DMS53 (cell line): ENCODE measurements around the gene SPSB4.
"Not testable (repeated sequence)": the region's sequence is repeated elsewhere in the genome, so short reads cannot be mapped to it uniquely, and the experiment has no call there.

Experiments used
- DNase-seq: peaks from one replicate; lab custom pipeline; 2025; lab: John Stamatoyannopoulos, UW

The SPSB4 gene

GRCh38 chr3:141095546-141095937 lies 44.4 kb downstream of the SPSB4 start:
- no peak for DNase-seq

GRCh38 chr3:141096164-141096563 lies 45.0 kb downstream of the SPSB4 start:
- DNase-seq = no peak

- no peak for DNase-seq
Measured at GRCh38 chr3:141096981-141097380, 45.8 kb downstream of the SPSB4 start.

GRCh38 chr3:141100112-141100511 lies 49.0 kb downstream of the SPSB4 start:
- DNase-seq = no peak

DNA sequence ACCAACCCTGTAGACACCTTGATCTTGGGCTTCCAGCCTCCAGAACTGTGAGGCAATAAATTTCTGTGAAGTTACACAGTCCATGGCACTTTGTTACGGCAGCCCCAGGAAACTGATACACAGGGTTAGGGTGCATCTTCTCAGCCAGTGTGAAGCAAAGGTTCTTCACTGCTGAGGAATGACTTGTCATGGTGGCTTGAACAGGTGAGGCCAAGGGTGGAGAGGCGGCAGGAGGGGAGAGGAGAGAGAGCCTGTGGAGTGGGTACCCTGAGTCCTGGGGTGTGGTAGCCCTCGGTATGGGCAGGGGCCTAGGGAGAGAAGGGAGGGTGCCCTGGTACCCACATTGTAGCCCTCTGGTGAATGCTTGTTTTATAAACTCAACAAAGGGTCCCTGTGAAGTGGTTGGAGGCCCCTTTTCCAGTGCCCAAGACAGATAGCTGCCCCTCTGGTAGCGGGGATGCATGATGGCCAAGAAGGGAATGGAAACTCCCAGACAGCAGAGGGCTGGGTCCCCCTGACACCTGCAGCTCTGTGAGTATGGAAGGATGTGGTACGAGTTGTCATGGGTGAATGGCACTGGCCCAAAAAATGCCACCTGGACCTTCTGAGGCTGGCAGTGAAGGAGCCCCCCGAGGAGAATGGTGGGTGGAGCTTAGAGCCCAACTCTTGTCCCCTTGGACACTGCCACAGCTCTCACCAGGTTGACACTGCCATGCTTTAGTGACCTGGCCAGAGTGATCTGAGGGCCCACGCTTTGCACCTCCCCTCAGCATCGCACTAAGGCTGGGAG lies 49.6 kb downstream of the SPSB4 start:
- DNase-seq = no peak

DNA sequence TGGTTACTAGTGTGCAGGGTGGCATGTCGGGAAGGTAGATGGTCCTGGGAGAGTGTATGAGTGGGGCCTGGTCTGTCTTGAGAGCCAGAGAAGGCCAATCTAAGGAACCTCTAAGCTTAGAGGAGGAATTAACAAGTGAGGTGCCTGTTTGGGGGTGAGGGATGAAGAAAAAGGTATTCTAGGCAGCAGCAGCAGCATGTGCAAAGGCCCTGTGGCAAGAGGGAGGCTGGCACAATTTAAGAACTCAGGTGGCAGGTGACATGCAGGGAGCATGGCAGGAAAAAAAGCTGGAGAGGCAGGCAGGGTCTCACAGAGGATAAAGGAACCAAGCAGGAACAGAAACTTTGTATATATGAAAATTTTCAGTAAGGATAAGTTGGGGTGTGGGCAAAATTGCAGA lies 51.2 kb downstream of the SPSB4 start:
- no peak for DNase-seq

DNA sequence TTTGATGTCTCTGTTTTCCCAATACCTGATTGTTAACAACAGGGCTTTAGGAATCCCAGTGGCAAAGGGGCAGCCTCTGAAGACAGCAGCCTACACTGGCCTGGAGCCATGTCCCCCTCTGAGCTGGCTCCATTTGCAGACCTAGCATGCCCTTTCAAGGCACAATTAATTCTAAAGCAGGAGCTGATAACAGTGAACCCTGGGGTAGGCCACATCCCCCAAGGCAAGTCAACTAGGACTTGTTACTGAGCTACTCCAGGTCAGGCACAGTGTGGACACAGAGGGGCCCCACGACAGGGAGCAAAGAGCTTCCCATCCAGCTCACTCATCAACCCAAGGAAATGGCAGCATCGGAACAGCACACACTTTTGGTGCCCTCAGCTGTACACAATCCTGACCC lies 51.9 kb downstream of the SPSB4 start:
- DNase-seq = no peak

DNA sequence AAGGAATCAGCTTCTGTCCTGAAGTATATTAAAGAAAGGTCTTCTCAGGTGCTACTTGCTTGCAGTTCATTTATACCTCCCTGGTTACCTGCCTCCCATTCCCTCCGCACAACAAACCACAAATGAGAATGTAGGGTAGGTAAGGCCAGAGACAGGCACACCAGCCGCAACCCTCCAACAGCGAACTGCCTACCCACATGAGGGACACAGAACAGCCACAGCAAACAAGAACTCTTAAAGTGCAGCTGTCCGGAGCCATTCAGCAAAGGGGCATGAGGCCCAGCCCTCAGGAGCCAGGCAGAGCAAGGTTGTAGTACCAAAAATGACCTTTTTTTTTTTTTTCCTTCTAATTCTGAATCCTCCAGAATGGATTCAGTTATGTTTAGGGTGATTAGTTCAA lies 52.4 kb downstream of the SPSB4 start:
- no peak for DNase-seq

GRCh38 chr3:141104151-141104821 lies 53.1 kb downstream of the SPSB4 start:
- DNase-seq = no peak

DNA sequence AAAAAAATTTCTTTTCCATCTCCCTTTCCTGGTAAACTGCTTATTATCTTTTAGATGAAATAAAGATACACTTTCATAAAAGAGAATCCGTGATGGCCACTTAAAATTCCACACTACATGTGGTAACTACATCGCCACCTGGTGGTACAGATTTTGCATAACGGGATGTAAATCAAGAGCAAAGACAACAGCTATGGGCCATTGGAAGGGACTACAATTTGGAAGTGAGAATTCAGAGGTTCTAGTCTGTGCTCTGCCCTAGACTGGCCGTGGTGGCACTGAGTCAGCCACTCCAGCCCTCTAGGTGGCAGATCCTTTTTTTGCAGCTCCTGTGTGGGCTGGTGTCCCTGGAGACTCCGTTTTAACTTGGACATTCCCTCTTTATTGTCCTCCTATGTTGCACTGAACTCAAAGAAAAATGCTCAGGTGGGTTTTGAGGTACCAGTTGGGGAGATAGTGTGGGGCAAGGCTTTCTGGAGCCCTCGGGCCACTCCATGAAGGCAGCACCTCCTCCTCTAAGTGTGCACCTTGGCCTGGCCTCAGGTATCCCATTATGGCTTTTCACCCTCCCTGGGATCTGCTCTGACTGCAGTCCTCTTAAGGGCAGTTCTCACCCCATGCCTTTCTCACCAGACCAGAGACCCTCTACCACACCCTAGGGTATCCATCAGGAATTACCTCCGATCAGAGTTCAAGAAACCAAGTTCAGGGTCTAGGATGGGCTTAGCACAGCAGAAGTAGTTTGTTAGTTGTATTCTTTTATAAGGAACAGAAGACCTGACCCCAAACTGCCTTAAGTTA lies 54.9 kb downstream of the SPSB4 start:
- peak; percentile 86 for DNase-seq

DNA sequence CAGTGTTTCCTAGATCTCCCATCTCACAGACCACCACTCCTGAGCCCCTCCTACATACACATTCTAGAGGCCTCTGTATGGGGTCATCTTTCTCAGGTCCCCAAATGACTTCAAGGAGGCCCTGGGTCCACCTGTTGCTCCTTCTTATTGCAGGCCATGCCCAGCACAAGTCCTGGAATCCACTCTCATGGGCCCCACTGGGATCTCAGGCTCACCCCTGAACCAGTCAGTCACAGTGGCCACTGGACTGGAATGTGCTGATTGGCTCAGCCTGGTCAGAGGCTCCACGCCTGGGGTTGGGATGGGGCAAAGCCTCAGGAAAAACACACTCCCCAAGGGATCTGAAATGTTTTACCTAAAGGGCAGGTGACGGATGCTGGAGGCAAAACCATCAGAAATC lies 55.7 kb downstream of the SPSB4 start:
- no peak for DNase-seq

DNA sequence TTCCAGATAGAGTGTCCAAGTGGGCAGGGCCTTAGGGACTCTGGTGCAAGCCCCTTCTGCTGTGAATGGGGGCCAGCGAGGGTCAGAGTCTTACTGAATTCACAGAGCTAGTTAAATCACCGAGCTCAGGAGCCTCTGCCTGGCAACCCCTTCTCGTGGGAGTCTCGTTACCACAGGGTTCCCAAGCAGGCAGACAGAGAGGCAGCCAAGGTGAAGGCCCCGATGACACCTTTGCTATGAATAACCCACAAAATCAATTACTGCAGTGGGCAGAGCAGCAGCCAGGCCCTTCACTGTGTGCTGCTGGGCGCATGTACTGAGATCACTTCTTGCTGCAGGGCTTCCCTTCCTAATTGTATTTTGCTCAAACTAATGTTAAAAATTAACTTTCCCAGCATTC lies 56.9 kb downstream of the SPSB4 start:
- no peak for DNase-seq

DNA sequence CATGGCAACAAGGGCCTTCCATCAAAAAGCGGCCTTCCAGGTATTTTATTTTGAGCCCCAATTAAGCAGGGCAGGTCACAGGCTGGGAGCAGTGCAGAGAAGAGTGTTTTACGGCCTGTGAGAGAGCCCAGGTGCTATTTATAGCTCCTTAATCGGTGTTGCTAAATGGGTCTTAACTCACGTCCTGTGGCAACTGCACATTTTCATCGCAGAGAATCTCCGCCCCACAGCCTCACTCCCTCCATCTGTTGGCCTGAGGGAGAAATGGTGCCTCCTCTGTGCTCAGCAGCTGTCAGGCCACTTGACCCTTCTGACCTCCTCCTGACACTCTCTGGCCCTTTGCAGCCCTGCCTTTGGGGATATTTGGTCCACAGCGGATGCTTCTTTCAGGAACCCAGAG lies 58.6 kb downstream of the SPSB4 start:
- no peak for DNase-seq

- no peak for DNase-seq
Measured at GRCh38 chr3:141110322-141110721, 59.2 kb downstream of the SPSB4 start.

DNA sequence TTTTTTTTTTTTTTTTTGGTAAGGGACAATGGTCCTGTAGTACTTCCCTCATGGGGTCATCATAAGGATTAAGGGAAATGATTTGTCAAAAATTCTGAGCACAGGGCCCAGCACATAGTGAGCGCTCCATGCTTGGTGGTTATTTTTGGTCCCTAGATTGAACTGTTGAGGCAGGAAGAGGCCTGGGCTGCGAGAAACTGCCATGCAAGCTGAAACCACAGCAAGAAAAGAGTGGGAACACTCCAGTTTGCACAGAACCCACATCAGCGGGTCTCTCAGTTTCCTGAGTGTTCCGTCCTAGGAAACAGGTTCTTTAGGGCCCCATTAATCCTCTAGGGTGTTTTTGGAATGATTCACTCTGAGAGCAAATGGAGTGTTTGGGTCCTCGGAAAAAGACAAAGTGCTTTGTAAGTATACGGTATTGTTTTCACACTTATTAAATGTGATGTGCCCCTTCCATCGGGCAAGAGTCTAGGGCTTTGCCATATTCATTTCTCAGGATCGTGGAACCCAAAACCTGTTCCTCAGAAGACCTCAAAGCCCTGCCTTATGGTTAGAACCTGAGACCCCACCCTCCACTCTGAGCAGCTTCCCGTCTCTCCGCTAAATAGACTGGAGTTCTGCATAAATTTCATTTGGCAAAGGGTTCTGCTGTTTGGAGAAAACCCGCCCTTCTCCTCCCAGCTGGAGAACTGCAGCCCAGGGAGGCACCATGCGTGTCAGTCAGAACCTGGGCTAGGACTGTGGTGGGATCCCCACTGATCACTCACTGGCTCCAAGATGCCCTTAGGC lies 60.4 kb downstream of the SPSB4 start:
- no peak for DNase-seq

DNA sequence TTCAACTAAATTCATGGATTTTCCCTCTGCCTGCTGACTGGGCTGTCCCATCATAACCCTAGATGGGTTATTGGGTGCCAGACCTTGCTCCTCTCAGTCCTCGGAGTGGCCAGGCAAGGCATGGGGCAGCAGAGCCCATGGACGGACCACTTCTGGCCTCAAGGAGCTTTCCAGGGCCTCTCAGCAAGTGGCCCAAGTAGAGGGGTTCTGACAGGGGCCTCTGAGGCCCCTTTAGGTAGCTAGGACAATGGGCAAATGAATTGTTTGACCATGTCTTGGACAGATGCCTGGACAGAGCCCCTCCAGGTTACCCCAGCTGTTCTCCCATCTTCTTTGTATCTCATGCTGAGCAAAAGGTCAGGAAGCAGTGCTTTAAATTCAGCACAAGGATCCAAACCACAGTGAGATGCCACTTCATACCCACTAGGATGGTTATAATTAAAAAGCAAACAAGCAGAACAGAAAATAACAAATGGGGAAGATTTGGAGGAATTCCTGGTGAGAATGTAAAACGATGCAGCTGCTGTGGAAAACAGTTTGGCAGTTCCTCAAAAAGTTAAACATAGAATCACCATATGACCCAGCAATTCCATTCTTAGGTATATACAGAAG lies 61.6 kb downstream of the SPSB4 start:
- DNase-seq = no peak

DNA sequence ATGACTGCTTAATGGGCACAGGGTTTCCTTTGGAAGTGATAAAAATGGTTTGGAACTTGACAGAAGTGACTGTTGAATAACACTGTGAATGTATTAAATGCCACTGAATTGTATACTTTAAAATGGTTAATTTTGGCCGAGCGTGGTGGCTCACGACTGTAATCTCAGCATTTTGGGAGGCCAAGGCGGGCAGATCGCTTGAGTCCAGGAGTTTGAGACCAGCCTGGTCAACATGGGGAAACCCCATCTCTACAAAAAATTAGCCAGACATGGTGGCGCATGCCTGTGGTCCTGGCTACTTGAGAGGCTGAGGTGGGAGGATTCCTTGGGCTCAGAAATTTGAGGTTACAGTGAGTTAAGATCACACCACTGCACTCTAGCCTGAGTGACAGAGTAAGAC lies 62.5 kb downstream of the SPSB4 start:
- not testable (repeated sequence) for DNase-seq

GRCh38 chr3:141114179-141114745 lies 63.1 kb downstream of the SPSB4 start:
- DNase-seq = no peak

DNA sequence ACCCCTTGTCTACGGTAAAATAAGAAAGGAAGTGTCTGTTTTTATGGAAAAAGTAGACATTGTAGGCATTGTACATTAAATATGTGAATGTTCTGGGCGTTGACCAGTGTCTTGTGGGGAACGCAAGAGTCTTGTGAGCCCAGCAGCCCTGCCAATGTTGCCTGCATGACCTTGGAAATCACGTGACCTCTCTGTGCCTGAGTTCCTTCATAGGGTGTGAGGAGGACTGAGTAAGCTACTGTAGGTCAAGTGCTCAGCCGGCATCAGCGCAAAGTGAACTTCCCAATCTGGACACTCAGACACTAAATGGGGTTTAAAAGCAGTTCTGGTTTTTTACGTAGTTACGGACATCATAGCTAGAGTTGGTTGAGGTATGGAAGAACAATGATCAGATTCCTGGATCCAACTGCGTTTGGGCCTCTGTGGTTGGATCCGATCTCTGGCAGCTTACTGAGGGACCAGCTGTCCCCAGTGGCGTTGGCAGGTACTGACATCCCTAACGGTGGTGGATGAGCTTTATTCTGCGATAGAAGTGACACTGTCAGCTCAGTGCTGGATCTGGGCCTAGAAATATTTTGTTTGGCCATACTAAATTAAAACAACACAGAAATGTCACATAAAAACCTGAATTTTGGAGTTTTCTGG lies 63.8 kb downstream of the SPSB4 start:
- DNase-seq = peak; percentile 39

GRCh38 chr3:141115789-141116541 lies 64.8 kb downstream of the SPSB4 start:
- DNase-seq = no peak
